Endothelial cell of umbilical vein (primary cell): ENCODE results near the gene TPK1. TPM values are rescaled to one million over a fixed set of nuclear protein-coding genes. Genes with fewer than 3 reads are reported as not detected.

Experiments
- BruUV-seq: library from RNA; stranded (reverse); fragments of 400-500 nt; replicated peaks from 2 replicates; lab custom pipeline; 2021; lab: Mats Ljungman, UMichigan
- CTCF ChIA-PET: fragments of 300-600, 350-600 bp; sonication (Branson Sonifier 250); formaldehyde crosslinking; loops from one replicate; lab custom pipeline; 2021; ENCODE audit warnings: antibody characterized with exemption, inconsistent platforms; lab: Charles Lee
- POLR2A ChIA-PET: fragments of 300-600, 350-600 bp; sonication (Branson Sonifier 250); formaldehyde crosslinking; loops from one replicate; lab custom pipeline; 2021; ENCODE audit warnings: antibody characterized with exemption, inconsistent platforms; lab: Charles Lee
- DNase-seq: peaks from one replicate; pipeline ENCODE4 v3.0.0-alpha.2; 2011; ENCODE audit warnings: low read depth, low spot score
- FAIRE-seq: peaks from 2 replicates; lab custom pipeline; 2011; peaks lifted over from hg19 to GRCh38; lab: Jason Lieb, UNC
- H2AFZ ChIP-seq: 2 replicates; pipeline ENCODE4 v1.6.0; 2012; ENCODE audit warnings: low read depth, low read length, control low read depth, inconsistent platforms
- H3K27ac ChIP-seq: 2 replicates; pipeline ENCODE4 v1.5.1; 2011; ENCODE audit warnings: low read depth, mild to moderate bottlenecking, control low read depth, low read length, moderate library complexity; ENCODE audit not compliant: insufficient read depth
- H3K27me3 ChIP-seq, 2 experiments: 2 replicates each; pipeline versions ENCODE4 v1.6.0 to v1.6.1; 2011; ENCODE audit warnings: low read length in 2 of 2, mixed read lengths in 1 of 2; ENCODE audit not compliant: control insufficient read depth in 2 of 2, insufficient read depth in 2 of 2
- H3K36me3 ChIP-seq, 2 experiments: 2 replicates in 1 of 2; 3 replicates in 1 of 2; pipeline ENCODE4 v1.5.1; 2011; ENCODE audit warnings: low read length in 2 of 2, mild to moderate bottlenecking in 1 of 2, moderate library complexity in 1 of 2; ENCODE audit not compliant: control insufficient read depth in 2 of 2, insufficient read depth in 2 of 2; ENCODE audit errors: extremely low read depth in 1 of 2
- H3K4me1 ChIP-seq: 3 replicates; pipeline ENCODE4 v1.5.1; 2011; ENCODE audit warnings: mild to moderate bottlenecking, low read length; ENCODE audit not compliant: control insufficient read depth, insufficient read depth; ENCODE audit errors: extremely low read depth
- H3K4me2 ChIP-seq: 2 replicates; pipeline ENCODE4 v1.6.1; 2011; ENCODE audit warnings: low read length, control low read depth, mixed read lengths; ENCODE audit not compliant: insufficient read depth
- H3K4me3 ChIP-seq, 3 experiments: fragments of 200-600 bp in 1 of 3; sonication (generic), shearing (Covaris generic) in 1 of 3; replicated peaks in 1 of 3; 2 replicates each; pipeline ENCODE4 v1.5.1; 2011 to 2016; ENCODE audit warnings: control low read depth in 3 of 3, low read length in 3 of 3, mild to moderate bottlenecking in 2 of 3, inconsistent platforms in 1 of 3, low read depth in 1 of 3, moderate library complexity in 1 of 3; ENCODE audit not compliant: insufficient read depth in 1 of 3
- H3K79me2 ChIP-seq: 2 replicates; pipeline ENCODE4 v1.6.0; 2012; ENCODE audit warnings: low read length, inconsistent platforms; ENCODE audit not compliant: control insufficient read depth, insufficient read depth
- H3K9ac ChIP-seq: replicated peaks from 2 replicates; pipeline ENCODE3; 2011; ENCODE audit warnings: low read length, control low read depth; ENCODE audit not compliant: insufficient read depth; ENCODE audit errors: extremely low read depth
- H3K9me1 ChIP-seq: replicated peaks from 3 replicates; pipeline ENCODE4 v1.6.0; 2011; ENCODE audit warnings: mild to moderate bottlenecking, low read length; ENCODE audit not compliant: control insufficient read depth, insufficient read depth; ENCODE audit errors: extremely low read depth
- H3K9me3 ChIP-seq: replicated peaks from 2 replicates; pipeline ENCODE4 v1.5.1; 2012; ENCODE audit warnings: low read length, inconsistent platforms; ENCODE audit not compliant: control insufficient read depth, insufficient read depth
- H4K20me1 ChIP-seq: replicated peaks from 2 replicates; pipeline ENCODE3; 2011; ENCODE audit warnings: mild to moderate bottlenecking, low read length; ENCODE audit not compliant: control insufficient read depth, insufficient read depth; ENCODE audit errors: extremely low read depth
- EZH2 ChIP-seq: IDR thresholded peaks from 2 replicates; pipeline ENCODE4 v1.6.1; 2012; ENCODE audit warnings: borderline replicate concordance, low read depth, mild to moderate bottlenecking, moderate library complexity, low read length, inconsistent platforms; ENCODE audit not compliant: severe bottlenecking
- FOS ChIP-seq: IDR thresholded peaks from 2 replicates; pipeline ENCODE4 v1.6.1; 2011; ENCODE audit warnings: mild to moderate bottlenecking, low read length, moderate library complexity, borderline replicate concordance; ENCODE audit not compliant: insufficient read depth
- GATA2 ChIP-seq: IDR thresholded peaks from 2 replicates; pipeline ENCODE4 v1.7.0; 2011; ENCODE audit warnings: low read depth, mild to moderate bottlenecking, moderate library complexity, mixed read lengths, low read length; ENCODE audit not compliant: insufficient read length, insufficient read depth
- JUN ChIP-seq: IDR thresholded peaks from 2 replicates; pipeline ENCODE4 v1.6.1; 2011; ENCODE audit warnings: borderline replicate concordance, low read depth; ENCODE audit not compliant: insufficient read length, insufficient read depth
- MYC ChIP-seq: IDR thresholded peaks from one replicate; pipeline ENCODE4 v1.6.1; 2011; ENCODE audit warnings: mild to moderate bottlenecking, low read depth, low read length
- POLR2A ChIP-seq: IDR thresholded peaks from 2 replicates; pipeline ENCODE4 v1.6.1; 2012; ENCODE audit warnings: low read depth, mild to moderate bottlenecking, control low read depth, low read length
- POLR2AphosphoS5 ChIP-seq: IDR thresholded peaks from 2 replicates; pipeline ENCODE4 v1.6.1; 2012; ENCODE audit warnings: low read depth, mild to moderate bottlenecking, control low read depth, low read length, moderate library complexity; ENCODE audit not compliant: insufficient read depth
- dilution Hi-C: fragments of 300-500 bp; cut with MboI; formaldehyde crosslinking; loops from one replicate; pipeline ENCODE4 v1.15.0; 2019; ENCODE audit warnings: low sequenced_read_pairs; ENCODE audit not compliant: extremely low pct_ligation_motif_present
- intact Hi-C: fragments of 100-400 bp; cut with micrococcal nuclease; formaldehyde crosslinking; loops from one replicate; pipeline ENCODE4 v1.10.0; 2022
- polyA plus RNA-seq, 4 experiments: library from polyadenylated mRNA; depleted of rRNA in 3 of 4; stranded (reverse) in 3 of 4; unstranded in 1 of 4; fragments of >200 nt; gene quantifications; 2 replicates each; pipeline versions ENCODE4 v1.2.1 to v1.2.3, GENCODE V29; 2011 to 2012; ENCODE audit warnings: missing spikeins in 1 of 4
- total RNA-seq: library from RNA; stranded (reverse); gene quantifications from 2 replicates; pipeline ENCODE4 v1.2.3, GENCODE V29; 2021
- TF ChIP-seq, protein P1 (sequence below), 2 donors: IDR thresholded peaks; 1 replicate in 1 of 2; 2 replicates in 1 of 2; pipeline ENCODE4 v1.5.1; 2011; ENCODE audit warnings: low read length in 2 of 2, mild to moderate bottlenecking in 2 of 2, moderate library complexity in 2 of 2, control low read depth in 1 of 2, inconsistent platforms in 1 of 2, low read depth in 1 of 2; ENCODE audit not compliant: insufficient read depth in 1 of 2; ENCODE audit errors: extremely low read depth in 1 of 2
- TF ChIP-seq, protein P2 (sequence below): IDR thresholded peaks from 2 replicates; pipeline ENCODE4 v1.6.1; 2011; ENCODE audit not compliant: insufficient read depth, insufficient read length

TPK1 gene
- total and polyA plus RNA-seq, 2 donors (not counting 3 experiments of a cell fraction or from before 2014, with no cell fraction given): 7.5 to 9.3 TPM

DNA sequence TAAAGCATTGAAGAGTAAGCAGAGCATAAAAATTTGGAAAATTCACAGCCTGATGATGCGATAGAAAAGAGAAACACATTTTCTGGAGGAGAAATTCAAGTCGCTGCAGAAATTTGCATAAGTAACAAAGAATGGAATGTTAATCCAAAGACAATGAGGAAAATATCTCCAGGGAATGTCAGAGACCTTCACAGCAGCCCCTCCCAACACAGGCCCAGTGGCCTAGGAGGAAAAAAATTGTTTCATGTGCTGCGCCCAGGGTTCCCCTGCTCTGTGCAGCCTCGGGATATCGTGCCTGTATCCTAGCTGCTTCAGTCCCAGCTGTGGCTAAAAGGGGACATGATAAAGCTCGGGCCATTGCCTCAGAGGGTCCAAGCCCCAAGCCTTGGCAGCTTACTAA is 206.8 kb downstream of the TPK1 start:
- no peak overlapping the region for H3K9ac ChIP-seq
- dilution Hi-C loops: no loop called here
- H3K9me3 ChIP-seq: no peaks in the 10 kb centered on the region
- H3K27me3 ChIP-seq: no peaks in the 10 kb centered on the region
- TF ChIP-seq FOS (no peak), JUN (no peak), POLR2AphosphoS5 (no peak), MYC (no peak), POLR2A (no peak), EZH2 (no peak), GATA2 (no peak)
- TF ChIP-seq, protein P1, sequence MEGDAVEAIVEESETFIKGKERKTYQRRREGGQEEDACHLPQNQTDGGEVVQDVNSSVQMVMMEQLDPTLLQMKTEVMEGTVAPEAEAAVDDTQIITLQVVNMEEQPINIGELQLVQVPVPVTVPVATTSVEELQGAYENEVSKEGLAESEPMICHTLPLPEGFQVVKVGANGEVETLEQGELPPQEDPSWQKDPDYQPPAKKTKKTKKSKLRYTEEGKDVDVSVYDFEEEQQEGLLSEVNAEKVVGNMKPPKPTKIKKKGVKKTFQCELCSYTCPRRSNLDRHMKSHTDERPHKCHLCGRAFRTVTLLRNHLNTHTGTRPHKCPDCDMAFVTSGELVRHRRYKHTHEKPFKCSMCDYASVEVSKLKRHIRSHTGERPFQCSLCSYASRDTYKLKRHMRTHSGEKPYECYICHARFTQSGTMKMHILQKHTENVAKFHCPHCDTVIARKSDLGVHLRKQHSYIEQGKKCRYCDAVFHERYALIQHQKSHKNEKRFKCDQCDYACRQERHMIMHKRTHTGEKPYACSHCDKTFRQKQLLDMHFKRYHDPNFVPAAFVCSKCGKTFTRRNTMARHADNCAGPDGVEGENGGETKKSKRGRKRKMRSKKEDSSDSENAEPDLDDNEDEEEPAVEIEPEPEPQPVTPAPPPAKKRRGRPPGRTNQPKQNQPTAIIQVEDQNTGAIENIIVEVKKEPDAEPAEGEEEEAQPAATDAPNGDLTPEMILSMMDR (IDR thresholded peaks at IDR 0.05; ENCODE audit: extremely low read depth in 1 of 2, insufficient read depth in 1 of 2, low read depth in 1 of 2, low read length in 2 of 2): no peak
- TF ChIP-seq, protein P2, sequence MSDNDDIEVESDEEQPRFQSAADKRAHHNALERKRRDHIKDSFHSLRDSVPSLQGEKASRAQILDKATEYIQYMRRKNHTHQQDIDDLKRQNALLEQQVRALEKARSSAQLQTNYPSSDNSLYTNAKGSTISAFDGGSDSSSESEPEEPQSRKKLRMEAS: no peak
- no peaks in the 10 kb centered on the region for H3K9me1 ChIP-seq
- H3K36me3 ChIP-seq: no peaks in the 10 kb centered on the region
- FAIRE-seq (no peak), DNase-seq (no peak)
- BruUV-seq: no TSS peak
- intact Hi-C loops: no loop called here
- ChIA-PET CTCF (no interaction called here), POLR2A (no interaction called here)
- no peaks in the 10 kb centered on the region for H3K4me1 ChIP-seq
- no peaks in the 10 kb centered on the region for H4K20me1 ChIP-seq
- no peaks in the 10 kb centered on the region for H3K79me2 ChIP-seq
- no peak overlapping the region for H3K4me3 ChIP-seq
- H3K4me2 ChIP-seq: no peak overlapping the region
- no peak overlapping the region for H3K27ac ChIP-seq
- no peak overlapping the region for H2AFZ ChIP-seq
